SJCRH30 (cell line): ENCODE data around the gene KLHL7. TPM values are rescaled to one million over a fixed set of nuclear protein-coding genes. Genes with fewer than 3 reads are reported as not detected.
"Not testable (repeated sequence)": the region's sequence is repeated elsewhere in the genome, so short reads cannot be mapped to it uniquely, and the experiment has no call there.

Source experiments
- DNase-seq, 2 experiments: peaks; one replicate each; pipeline ENCODE4 v3.0.0-alpha.2; 2015 to 2020
- H3K27ac ChIP-seq: fragments of 250-450 bp; sonication (Bioruptor Pico); 2 replicates; pipeline ENCODE4 v1.5.1; 2020; ENCODE audit warnings: mild to moderate bottlenecking, moderate library complexity
- H3K27me3 ChIP-seq: fragments of 250-450 bp; sonication (Bioruptor Pico); 2 replicates; pipeline ENCODE4 v1.5.1; 2020; ENCODE audit warnings: mild to moderate bottlenecking, moderate library complexity
- H3K36me3 ChIP-seq: fragments of 250-450 bp; sonication (Bioruptor Pico); 2 replicates; pipeline ENCODE4 v1.5.1; 2020; ENCODE audit warnings: mild to moderate bottlenecking, moderate library complexity
- H3K4me1 ChIP-seq: fragments of 250-450 bp; sonication (Bioruptor Pico); 2 replicates; pipeline ENCODE4 v1.5.1; 2020; ENCODE audit warnings: mild to moderate bottlenecking, moderate library complexity
- H3K4me3 ChIP-seq: fragments of 250-450 bp; sonication (Bioruptor Pico); 2 replicates; pipeline ENCODE4 v1.5.1; 2020; ENCODE audit warnings: mild to moderate bottlenecking, moderate library complexity
- H3K9me3 ChIP-seq: fragments of 250-450 bp; sonication (Bioruptor Pico); replicated peaks from 2 replicates; pipeline ENCODE4 v1.5.1; 2020; ENCODE audit warnings: mild to moderate bottlenecking, moderate library complexity
- total RNA-seq: library from RNA; depleted of rRNA; stranded (reverse); fragments of >200 nt; shearing (Covaris generic); gene quantifications from 2 replicates; pipeline ENCODE4 v1.2.3, GENCODE V29; 2014

KLHL7 gene
- total RNA-seq, 1 experiment from 2014 or later: 38.6 TPM

GRCh38 chr7:23210506-23210905 is 104.9 kb downstream of the KLHL7 start:
- H3K27ac ChIP-seq: no peak overlapping the region
- H3K4me3 ChIP-seq: no peak overlapping the region
- H3K27me3 ChIP-seq: no peaks in the 10 kb centered on the region
- H3K36me3 ChIP-seq: no peaks in the 10 kb centered on the region
- DNase-seq: no peak
- H3K9me3 ChIP-seq: no peaks in the 10 kb centered on the region
- H3K4me1 ChIP-seq: no peaks in the 10 kb centered on the region

- Histone ChIP-seq H3K27ac (no peak overlapping the region), H3K4me1 (no peaks in the 10 kb centered on the region), H3K27me3 (no peaks in the 10 kb centered on the region), H3K9me3 (no peaks in the 10 kb centered on the region), H3K4me3 (no peak overlapping the region), H3K36me3 (no peaks in the 10 kb centered on the region)
- no peak for DNase-seq
Measured at GRCh38 chr7:23211589-23211988, 106.0 kb downstream of the KLHL7 start.

GRCh38 chr7:23212395-23212794 is 106.8 kb downstream of the KLHL7 start:
- no peaks in the 10 kb centered on the region for H3K27me3 ChIP-seq
- no peaks in the 10 kb centered on the region for H3K4me1 ChIP-seq
- no peak overlapping the region for H3K27ac ChIP-seq
- no peak for DNase-seq
- no peak overlapping the region for H3K4me3 ChIP-seq
- no peaks in the 10 kb centered on the region for H3K9me3 ChIP-seq
- H3K36me3 ChIP-seq: no peaks in the 10 kb centered on the region

GRCh38 chr7:23212841-23213240 is 107.3 kb downstream of the KLHL7 start:
- no peaks in the 10 kb centered on the region for H3K9me3 ChIP-seq
- no peak overlapping the region for H3K27ac ChIP-seq
- H3K36me3 ChIP-seq: no peaks in the 10 kb centered on the region
- no peak for DNase-seq
- no peaks in the 10 kb centered on the region for H3K4me1 ChIP-seq
- no peaks in the 10 kb centered on the region for H3K27me3 ChIP-seq
- no peak overlapping the region for H3K4me3 ChIP-seq

- H3K36me3 ChIP-seq: no peaks in the 10 kb centered on the region
- H3K4me1 ChIP-seq: no peaks in the 10 kb centered on the region
- DNase-seq: no peak
- no peak overlapping the region for H3K4me3 ChIP-seq
- H3K27me3 ChIP-seq: no peaks in the 10 kb centered on the region
- H3K27ac ChIP-seq: no peak overlapping the region
- no peaks in the 10 kb centered on the region for H3K9me3 ChIP-seq
Measured at GRCh38 chr7:23213755-23214154, 108.2 kb downstream of the KLHL7 start.

- Histone ChIP-seq H3K4me3 (no peak overlapping the region), H3K27me3 (no peaks in the 10 kb centered on the region), H3K36me3 (no peaks in the 10 kb centered on the region), H3K4me1 (no peaks in the 10 kb centered on the region), H3K9me3 (no peaks in the 10 kb centered on the region), H3K27ac (no peak overlapping the region)
- no peak for DNase-seq
Measured at GRCh38 chr7:23214423-23214822, 108.8 kb downstream of the KLHL7 start.

- H3K4me3 ChIP-seq: no peak overlapping the region
Measured at GRCh38 chr7:23214938-23215337, 109.4 kb downstream of the KLHL7 start.

GRCh38 chr7:23216021-23216420 is 110.4 kb downstream of the KLHL7 start:
- Histone ChIP-seq H3K4me3 (no peak overlapping the region), H3K27ac (no peak overlapping the region), H3K27me3 (no peaks in the 10 kb centered on the region), H3K36me3 (no peaks in the 10 kb centered on the region), H3K9me3 (no peaks in the 10 kb centered on the region), H3K4me1 (no peaks in the 10 kb centered on the region)
- no peak for DNase-seq

More at GRCh38 chr7:23214938-23215337, 109.4 kb downstream of the KLHL7 start:
- no peaks in the 10 kb centered on the region for H3K27me3 ChIP-seq
- no peak for DNase-seq
- H3K36me3 ChIP-seq: no peaks in the 10 kb centered on the region
- no peaks in the 10 kb centered on the region for H3K9me3 ChIP-seq
- H3K27ac ChIP-seq: no peak overlapping the region
- no peaks in the 10 kb centered on the region for H3K4me1 ChIP-seq

GRCh38 chr7:23218196-23218595 is 112.6 kb downstream of the KLHL7 start:
- Histone ChIP-seq H3K27ac (no peak overlapping the region), H3K9me3 (no peaks in the 10 kb centered on the region), H3K4me3 (no peak overlapping the region), H3K36me3 (no peaks in the 10 kb centered on the region), H3K4me1 (peaks cover 9% of the 10 kb centered on the region), H3K27me3 (no peaks in the 10 kb centered on the region)
- DNase-seq: no peak

GRCh38 chr7:23220690-23221305 is 115.2 kb downstream of the KLHL7 start:
- H3K9me3 ChIP-seq: no peaks in the 10 kb centered on the region
- H3K4me1 ChIP-seq: peaks cover 9% of the 10 kb centered on the region
- H3K36me3 ChIP-seq: no peaks in the 10 kb centered on the region
- H3K27me3 ChIP-seq: no peaks in the 10 kb centered on the region
- no peak overlapping the region for H3K27ac ChIP-seq
- H3K4me3 ChIP-seq: no peak overlapping the region
- DNase-seq: no peak

GRCh38 chr7:23222439-23223030 is 117.0 kb downstream of the KLHL7 start:
- no peaks in the 10 kb centered on the region for H3K27me3 ChIP-seq
- H3K9me3 ChIP-seq: no peaks in the 10 kb centered on the region
- H3K4me1 ChIP-seq: peaks cover 9% of the 10 kb centered on the region
- DNase-seq: peak; percentile 46 to 69
- no peak overlapping the region for H3K4me3 ChIP-seq
- no peak overlapping the region for H3K27ac ChIP-seq
- no peaks in the 10 kb centered on the region for H3K36me3 ChIP-seq

GRCh38 chr7:23224364-23224763 is 118.8 kb downstream of the KLHL7 start:
- not testable (repeated sequence) for DNase-seq, H3K27ac ChIP-seq

GRCh38 chr7:23226844-23227450 is 121.4 kb downstream of the KLHL7 start:
- no peak for DNase-seq
- Histone ChIP-seq H3K4me1 (peaks cover 14% of the 10 kb centered on the region), H3K27me3 (no peaks in the 10 kb centered on the region), H3K9me3 (no peaks in the 10 kb centered on the region), H3K36me3 (no peaks in the 10 kb centered on the region), H3K4me3 (no peak overlapping the region), H3K27ac (no peak overlapping the region)

More at GRCh38 chr7:23224364-23224763, 118.8 kb downstream of the KLHL7 start:
- H3K4me3 ChIP-seq, H3K36me3 ChIP-seq, H3K27me3 ChIP-seq, H3K4me1 ChIP-seq, H3K9me3 ChIP-seq: not testable (repeated sequence)
